ACHN (cell line): Measurements from ENCODE around the gene ARFGAP3.
"Not testable (repeated sequence)": the region's sequence is repeated elsewhere in the genome, so short reads cannot be mapped to it uniquely, and the experiment has no call there.

Source experiments
- DNase-seq: peaks from one replicate; pipeline ENCODE4 v3.0.0-alpha.2; 2015
- in situ Hi-C: cut with HindIII; loops from 2 replicates; pipeline ENCODE4 v1.10.0; 2017; ENCODE audit warnings: low sequenced_read_pairs, low pct_ligation_motif_present, low pct_unique_long_range_greater_than_20kb

ARFGAP3 gene

GRCh38 chr22:42787357-42787736 is 69.7 kb downstream of the ARFGAP3 start:
- no peak for DNase-seq
- in situ Hi-C loops, result no loop called here

- in situ Hi-C loops, result no loop called here
- DNase-seq, result no peak
Observed at GRCh38 chr22:42786606-42787356, 70.3 kb downstream of the ARFGAP3 start.

GRCh38 chr22:42785706-42786499 is 71.2 kb downstream of the ARFGAP3 start:
- no peak for DNase-seq
- in situ Hi-C loops, result no loop called here

- DNase-seq, in situ Hi-C loops: not testable (repeated sequence)
Observed at GRCh38 chr22:42782306-42782705, 74.8 kb downstream of the ARFGAP3 start.

GRCh38 chr22:42780070-42780540 is 77.0 kb downstream of the ARFGAP3 start:
- DNase-seq, result peak; percentile 77
- in situ Hi-C loops, result no loop called here

- in situ Hi-C loops, result no loop called here
- no peak for DNase-seq
Observed at GRCh38 chr22:42777126-42777525, 79.9 kb downstream of the ARFGAP3 start.

GRCh38 chr22:42773167-42773566 is 83.9 kb downstream of the ARFGAP3 start:
- in situ Hi-C loops, result no loop called here

GRCh38 chr22:42772647-42773046 is 84.4 kb downstream of the ARFGAP3 start:
- in situ Hi-C loops, result no loop called here
- no peak for DNase-seq

More at GRCh38 chr22:42773167-42773566, 83.9 kb downstream of the ARFGAP3 start:
- no peak for DNase-seq

- no peak for DNase-seq
- in situ Hi-C loops, result no loop called here
Observed at GRCh38 chr22:42770941-42771647, 86.0 kb downstream of the ARFGAP3 start.

GRCh38 chr22:42770448-42770726 is 86.7 kb downstream of the ARFGAP3 start:
- in situ Hi-C loops, result no loop called here
- no peak for DNase-seq

GRCh38 chr22:42769574-42770447 is 87.3 kb downstream of the ARFGAP3 start:
- DNase-seq, result peak; percentile 59
- in situ Hi-C loops, result no loop called here

- in situ Hi-C loops, result no loop called here
- DNase-seq, result no peak
Observed at GRCh38 chr22:42769238-42769573, 87.9 kb downstream of the ARFGAP3 start.

GRCh38 chr22:42768385-42769035 is 88.6 kb downstream of the ARFGAP3 start:
- in situ Hi-C loops, result no loop called here

GRCh38 chr22:42766860-42767259 is 90.2 kb downstream of the ARFGAP3 start:
- in situ Hi-C loops, result no loop called here
- DNase-seq, result no peak

More at GRCh38 chr22:42768385-42769035, 88.6 kb downstream of the ARFGAP3 start:
- DNase-seq, result no peak

- DNase-seq, result no peak
- in situ Hi-C loops, result no loop called here
Observed at GRCh38 chr22:42764895-42765363, 92.1 kb downstream of the ARFGAP3 start.

- in situ Hi-C loops, result no loop called here
Observed at GRCh38 chr22:42763965-42764480, 93.0 kb downstream of the ARFGAP3 start.

GRCh38 chr22:42760806-42761565 is 96.1 kb downstream of the ARFGAP3 start:
- in situ Hi-C loops, result no loop called here
- no peak for DNase-seq

More at GRCh38 chr22:42763965-42764480, 93.0 kb downstream of the ARFGAP3 start:
- no peak for DNase-seq
